Stimulated activated CD4-positive, alpha-beta T cell treated with anti-CD3 and anti-CD28 coated beads, Interleukin-1b, Interleukin-23, amount 100 ng/mL, for 24 hours (primary cell): ENCODE data around the gene CHAF1B.

Source experiments
- DNase-seq, 4 experiments: peaks; one replicate each; pipeline ENCODE4 v3.0.0-alpha.2; 2020; ENCODE audit warnings: low read depth in 4 of 4, low spot score in 1 of 4

The CHAF1B gene

DNA sequence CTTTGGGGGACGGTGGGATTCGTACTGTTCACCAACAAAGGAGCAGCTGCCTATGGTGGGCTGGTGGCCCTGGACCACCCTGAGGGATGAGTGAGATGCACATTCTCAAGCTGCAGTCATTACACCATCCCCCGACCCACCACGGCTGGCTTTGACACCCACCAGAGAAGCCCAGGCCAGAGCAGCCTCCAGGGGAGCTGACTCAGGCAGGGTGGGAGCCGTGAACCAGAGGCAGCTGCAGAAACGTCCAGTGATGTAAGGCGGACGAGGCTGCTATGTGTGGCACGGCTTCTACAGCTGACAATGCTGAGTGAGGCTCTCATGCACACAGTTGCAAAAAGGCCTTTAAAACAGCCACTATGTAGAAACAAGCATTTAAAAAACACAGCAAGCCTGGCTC, 40.1 kb downstream of the CHAF1B start:
- no peak for DNase-seq

DNA sequence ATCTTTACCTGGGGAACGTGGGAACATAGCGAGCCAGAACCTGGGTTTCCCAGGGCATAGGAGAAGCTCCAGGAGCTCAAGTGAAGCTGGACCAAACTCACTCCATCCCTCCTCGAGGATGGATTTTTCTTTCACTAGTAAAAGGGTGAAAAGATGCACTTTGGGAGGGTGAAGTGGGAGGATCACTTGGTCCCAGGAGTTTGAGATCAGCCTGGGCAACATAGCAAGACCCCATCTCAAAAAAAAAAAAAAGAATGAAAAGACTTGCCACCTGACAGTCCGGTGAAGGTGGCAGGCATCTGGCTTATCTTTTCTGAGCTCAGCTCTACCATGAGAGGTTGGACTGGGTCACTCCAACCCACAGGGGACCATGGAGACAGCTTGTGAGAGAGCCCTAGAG, 42.3 kb downstream of the CHAF1B start:
- no peak for DNase-seq

DNA sequence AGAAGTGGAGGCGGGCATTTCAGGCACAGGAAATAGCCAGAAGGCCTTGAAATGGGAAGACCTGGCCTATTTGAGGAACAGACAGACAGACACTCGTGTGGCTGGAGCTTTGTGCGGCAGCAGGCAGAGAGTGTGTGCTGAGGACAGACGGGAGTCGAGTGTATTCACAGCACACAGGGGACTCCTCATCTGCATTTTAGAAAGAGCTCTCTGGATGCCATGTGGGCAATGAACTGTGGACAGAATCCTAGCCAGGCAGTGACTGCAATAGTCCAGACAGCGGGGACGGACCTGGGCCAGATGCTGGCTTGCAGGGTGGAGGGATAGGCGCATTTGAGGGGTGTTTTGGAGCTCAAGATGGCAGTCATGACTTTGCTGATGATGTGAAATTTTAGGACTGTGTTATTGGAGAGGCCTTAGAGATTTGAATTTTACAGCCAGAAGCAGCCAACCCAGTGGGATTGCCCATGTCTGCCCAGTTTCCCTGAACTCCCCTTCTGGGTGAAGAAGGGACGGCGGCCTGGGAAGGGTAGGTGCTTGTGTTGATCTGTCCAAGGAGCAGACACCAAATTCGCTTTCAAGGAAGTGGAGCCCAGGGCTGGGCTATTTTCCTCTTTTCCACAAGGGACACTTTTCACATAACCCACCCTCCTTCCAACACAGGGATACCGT, 43.7 kb downstream of the CHAF1B start:
- no peak for DNase-seq

GRCh38 chr21:36429947-36430546, 44.9 kb downstream of the CHAF1B start:
- peak; percentile 9 to 70 (median 28) for DNase-seq

GRCh38 chr21:36430841-36431240, 45.6 kb downstream of the CHAF1B start:
- DNase-seq = no peak

DNA sequence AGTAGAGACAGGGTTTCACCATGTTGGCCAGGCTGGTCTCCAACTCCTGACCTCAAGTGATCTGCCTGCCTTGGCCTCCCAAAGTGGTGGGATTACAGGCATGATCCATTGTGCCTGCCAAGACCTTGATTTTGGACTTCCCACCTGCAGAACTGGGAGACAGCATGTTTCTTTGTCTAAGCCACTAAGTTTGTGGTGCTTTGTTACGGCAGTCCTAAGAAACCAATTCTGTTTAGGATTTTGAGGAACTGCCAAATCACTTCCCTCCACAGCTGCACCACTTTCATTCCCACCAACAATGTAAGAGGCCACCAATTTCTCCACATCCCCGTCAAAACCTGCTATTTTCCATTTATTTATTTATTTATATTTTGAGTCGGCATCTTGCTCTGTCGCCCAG, 46.1 kb downstream of the CHAF1B start:
- no peak for DNase-seq

GRCh38 chr21:36433059-36433709, 48.0 kb downstream of the CHAF1B start:
- DNase-seq = no peak

- no peak for DNase-seq
Observed at GRCh38 chr21:36434144-36434543, 49.0 kb downstream of the CHAF1B start.

- no peak for DNase-seq
Observed at GRCh38 chr21:36436829-36437744, 51.9 kb downstream of the CHAF1B start.

DNA sequence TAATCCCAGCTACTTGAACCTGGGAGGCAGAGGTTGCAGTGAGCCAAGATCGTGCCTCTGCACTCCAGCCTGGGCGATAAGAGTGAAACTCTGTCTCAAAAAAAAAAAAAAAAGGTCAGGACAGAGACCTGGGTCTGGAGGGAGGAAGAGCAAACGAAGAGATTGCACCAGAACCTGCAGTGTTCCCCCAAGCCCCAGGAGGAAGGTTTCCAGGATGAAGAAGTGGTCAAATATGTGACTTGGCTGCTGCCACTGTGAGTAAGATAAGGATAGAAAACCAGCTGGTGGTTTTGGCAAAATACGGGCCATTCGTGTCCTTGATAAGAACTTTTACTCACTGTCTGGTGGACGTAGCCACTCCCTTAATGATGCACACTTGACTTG, 52.5 kb downstream of the CHAF1B start:
- DNase-seq = no peak

- no peak for DNase-seq
Observed at GRCh38 chr21:36441715-36442114, 56.5 kb downstream of the CHAF1B start.

GRCh38 chr21:36446301-36446700, 61.1 kb downstream of the CHAF1B start:
- no peak for DNase-seq

DNA sequence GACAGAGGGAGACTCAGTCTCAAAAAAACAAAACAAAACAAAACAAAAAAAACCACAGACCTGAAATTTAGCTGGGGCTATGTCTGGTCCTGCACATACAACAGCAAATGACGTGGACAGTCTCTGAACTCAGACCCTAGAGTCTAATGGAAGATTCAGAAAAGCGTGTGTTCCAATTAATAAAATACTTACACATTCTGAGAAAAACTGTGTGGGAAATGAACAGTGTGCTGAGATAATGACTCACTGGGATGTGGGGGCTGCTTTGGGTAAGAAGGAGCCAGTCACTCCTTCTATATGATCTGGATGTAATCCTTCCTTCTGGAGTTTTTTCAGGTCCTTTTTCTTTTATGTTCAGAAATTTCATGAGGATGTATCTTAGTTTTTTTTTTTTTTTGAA, 65.3 kb downstream of the CHAF1B start:
- no peak for DNase-seq

- DNase-seq = no peak
Observed at GRCh38 chr21:36451506-36451905, 66.3 kb downstream of the CHAF1B start.

DNA sequence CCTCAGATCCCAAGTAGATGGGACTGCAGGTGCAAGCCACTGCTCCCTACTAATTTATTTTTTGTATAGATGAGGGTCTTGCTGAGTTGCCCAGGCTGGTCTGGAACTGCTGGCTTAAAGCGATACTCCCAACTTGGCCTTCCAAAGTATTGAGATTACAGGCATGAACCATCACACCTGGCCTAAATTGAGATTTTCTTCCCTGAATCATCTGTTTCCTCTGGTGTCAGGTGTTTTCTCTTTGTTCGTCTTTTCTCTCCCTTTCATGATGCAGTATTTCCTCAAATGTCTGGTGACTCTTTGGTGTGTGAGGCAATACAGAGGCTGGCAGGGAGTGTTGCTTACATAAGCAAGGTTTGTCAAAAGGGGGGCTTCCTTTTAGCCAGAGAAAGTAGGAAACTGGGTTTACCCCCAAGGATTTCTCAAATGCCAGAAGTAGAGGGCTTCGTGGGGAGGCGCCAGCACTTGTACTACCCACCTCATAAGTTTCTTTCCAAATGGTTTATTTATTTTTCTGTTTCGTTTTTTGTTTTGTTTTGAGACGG, 67.2 kb downstream of the CHAF1B start:
- DNase-seq = no peak

- DNase-seq = no peak
Observed at GRCh38 chr21:36454093-36454531, 68.9 kb downstream of the CHAF1B start.

DNA sequence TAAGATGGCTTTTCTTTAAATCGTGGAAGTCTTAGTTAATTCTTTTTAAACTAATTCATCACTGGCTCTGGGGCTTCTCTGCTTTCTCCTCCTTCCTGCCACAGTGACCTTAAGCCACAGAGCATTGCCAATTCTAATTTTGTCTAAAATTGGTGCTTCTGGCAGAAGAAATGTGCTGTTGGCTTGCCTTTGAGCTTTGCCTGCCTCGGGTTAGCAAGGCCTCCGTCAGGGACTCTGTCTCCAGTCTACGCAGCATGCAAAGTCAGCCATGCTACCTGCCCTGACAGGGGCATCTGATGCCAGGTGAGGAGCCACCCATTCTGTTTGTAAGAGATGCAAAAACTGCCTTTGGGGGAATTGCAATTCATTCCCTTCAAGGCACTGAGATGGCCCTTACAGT, 69.5 kb downstream of the CHAF1B start:
- no peak for DNase-seq

DNA sequence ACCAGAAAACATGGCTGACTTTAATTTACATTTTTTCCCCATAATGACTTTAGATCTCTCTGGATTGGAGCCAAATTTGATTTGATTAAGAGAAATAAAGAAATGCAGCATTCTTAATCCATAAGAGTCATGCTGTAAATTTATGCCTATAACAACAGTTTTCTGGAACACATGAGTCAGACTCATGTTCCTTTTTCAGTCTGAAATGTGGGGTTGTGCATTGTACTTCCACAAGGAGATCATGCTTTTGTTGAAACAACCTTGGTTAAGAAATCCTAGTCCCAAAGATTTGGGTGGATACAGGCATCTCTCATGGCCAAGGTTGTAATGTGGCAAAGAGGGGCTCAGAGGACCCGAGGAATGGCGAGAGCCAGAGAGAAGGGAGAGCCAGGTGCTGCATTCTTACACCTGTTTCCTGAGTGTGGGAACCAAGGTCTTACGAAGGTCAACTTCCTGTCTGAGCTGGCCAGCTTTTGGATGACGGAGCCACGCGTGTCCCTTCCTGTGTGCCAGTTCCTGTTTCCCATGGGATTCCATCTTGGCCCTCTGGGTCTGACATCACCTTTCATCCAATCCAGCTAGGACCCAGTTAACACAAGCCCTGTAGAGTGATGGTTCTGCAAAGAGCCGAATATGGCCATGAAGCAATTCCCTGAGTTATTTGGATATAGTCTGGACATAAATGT, 71.7 kb downstream of the CHAF1B start:
- no peak for DNase-seq

GRCh38 chr21:36459098-36459497, 73.9 kb downstream of the CHAF1B start:
- no peak for DNase-seq

GRCh38 chr21:36460866-36461265, 75.7 kb downstream of the CHAF1B start:
- DNase-seq = no peak
